Endothelial cell of umbilical vein (primary cell): ENCODE measurements around the gene CASKIN1.

Experiments
- CTCF ChIP-seq, 2 donors: IDR thresholded peaks; 1 replicate in 1 of 2; 2 replicates in 1 of 2; pipeline ENCODE4 v1.5.1; 2011; ENCODE audit warnings: low read length in 2 of 2, mild to moderate bottlenecking in 2 of 2, moderate library complexity in 2 of 2, control low read depth in 1 of 2, inconsistent platforms in 1 of 2, low read depth in 1 of 2; ENCODE audit not compliant: insufficient read depth in 1 of 2; ENCODE audit errors: extremely low read depth in 1 of 2
- EZH2 ChIP-seq: IDR thresholded peaks from 2 replicates; pipeline ENCODE4 v1.6.1; 2012; ENCODE audit warnings: borderline replicate concordance, low read depth, mild to moderate bottlenecking, moderate library complexity, low read length, inconsistent platforms; ENCODE audit not compliant: severe bottlenecking
- FOS ChIP-seq: IDR thresholded peaks from 2 replicates; pipeline ENCODE4 v1.6.1; 2011; ENCODE audit warnings: mild to moderate bottlenecking, low read length, moderate library complexity, borderline replicate concordance; ENCODE audit not compliant: insufficient read depth
- MYC ChIP-seq: IDR thresholded peaks from one replicate; pipeline ENCODE4 v1.6.1; 2011; ENCODE audit warnings: mild to moderate bottlenecking, low read depth, low read length
- POLR2A ChIP-seq: IDR thresholded peaks from 2 replicates; pipeline ENCODE4 v1.6.1; 2012; ENCODE audit warnings: low read depth, mild to moderate bottlenecking, control low read depth, low read length
- POLR2AphosphoS5 ChIP-seq: IDR thresholded peaks from 2 replicates; pipeline ENCODE4 v1.6.1; 2012; ENCODE audit warnings: low read depth, mild to moderate bottlenecking, control low read depth, low read length, moderate library complexity; ENCODE audit not compliant: insufficient read depth

- TF ChIP-seq CTCF (IDR thresholded peaks at IDR 0.05; ENCODE audit: extremely low read depth in 1 of 2, insufficient read depth in 1 of 2, low read depth in 1 of 2, low read length in 2 of 2) (no peak), POLR2A (peak; percentile 27), POLR2AphosphoS5 (no peak), EZH2 (no peak), FOS (no peak), MYC (no peak)
Measured at GRCh38 chr16:2156849-2157224, 39.6 kb downstream of the CASKIN1 start.
